K562 (cell line): ENCODE results near the gene DDC. TPM values are rescaled to one million over a fixed set of nuclear protein-coding genes. Genes with fewer than 3 reads are reported as not detected.

ENCODE experiments used
- ATAC-seq: fragments of 200-7000 bp; cut with Tn5 transposase; 3 replicates; pipeline ENCODE4 v1.9.1; 2020; ENCODE audit warnings: moderate library complexity
- BruUV-seq: library from RNA; stranded (reverse); fragments of 400-500 nt; replicated peaks from 2 replicates; lab custom pipeline; 2021; lab: Mats Ljungman, UMichigan
- CTCF ChIA-PET: fragments of 300-600 bp; formaldehyde crosslinking; extraction: SDS; loops from one replicate; lab custom pipeline; 2021; ENCODE audit warnings: low intra/inter-chr PET ratio; lab: Yijun Ruan, JAX
- POLR2A ChIA-PET: fragments of 300-600, 350-650 bp; sonication (Branson Sonifier 250); formaldehyde crosslinking; extraction: SDS; loops from one replicate; lab custom pipeline; 2021; ENCODE audit warnings: antibody characterized with exemption, inconsistent platforms; lab: Yijun Ruan, JAX
- DNase-seq, 4 experiments: peaks; one replicate each; pipeline versions ENCODE4 v3.0.0 to v3.0.0-alpha.2; 2011 to 2018; ENCODE audit warnings: low spot score in 3 of 4, mixed read lengths in 3 of 4; ENCODE audit errors: extremely low read depth in 1 of 4
- FAIRE-seq: peaks from 2 replicates; lab custom pipeline; 2011; peaks lifted over from hg19 to GRCh38; lab: Jason Lieb, UNC
- H2AFZ ChIP-seq: 2 replicates; pipeline ENCODE4 v1.6.0; 2011; ENCODE audit warnings: low read depth, low read length, control low read depth, inconsistent platforms
- H3K27ac ChIP-seq: fragments of 200-600 bp; 3 replicates; pipeline ENCODE4 v1.8.0; 2011; ENCODE audit warnings: low read depth, mild to moderate bottlenecking, control low read depth, inconsistent platforms, low read length, moderate library complexity, mixed read lengths; ENCODE audit errors: extremely low read depth
- H3K27me3 ChIP-seq, 2 experiments: fragments of 300-600 bp in 1 of 2; 2 replicates in 1 of 2; 3 replicates in 1 of 2; pipeline versions ENCODE4 v1.6.0 to v1.8.0; 2011; ENCODE audit warnings: inconsistent platforms in 2 of 2, low read length in 2 of 2, mild to moderate bottlenecking in 1 of 2, mixed read lengths in 1 of 2, moderate library complexity in 1 of 2; ENCODE audit not compliant: control insufficient read depth in 2 of 2, insufficient read depth in 2 of 2
- H3K36me3 ChIP-seq: fragments of 300-600 bp; 3 replicates; pipeline ENCODE4 v1.8.0; 2011; ENCODE audit warnings: mild to moderate bottlenecking, low read length, inconsistent platforms; ENCODE audit not compliant: control insufficient read depth, insufficient read depth
- H3K4me1 ChIP-seq, 2 experiments: fragments of 200-600 bp in 1 of 2; replicated peaks in 1 of 2; 2 replicates in 1 of 2; 3 replicates in 1 of 2; pipeline versions ENCODE4 v1.5.1 to v1.8.0; 2011; ENCODE audit warnings: inconsistent platforms in 2 of 2, low read length in 2 of 2, mild to moderate bottlenecking in 1 of 2, mixed read lengths in 1 of 2, moderate library complexity in 1 of 2; ENCODE audit not compliant: control insufficient read depth in 2 of 2, insufficient read depth in 2 of 2
- H3K4me2 ChIP-seq: 2 replicates; pipeline ENCODE4 v1.6.1; 2011; ENCODE audit warnings: low read length, control low read depth, inconsistent platforms, mixed read lengths; ENCODE audit not compliant: insufficient read depth
- H3K4me3 ChIP-seq: fragments of 200-600 bp; sonication (generic), shearing (Covaris generic); 2 replicates; pipeline ENCODE4 v1.5.1; 2016; ENCODE audit warnings: control low read depth, inconsistent platforms
- H3K79me2 ChIP-seq: fragments of 200-600 bp; 3 replicates; pipeline ENCODE4 v1.8.0; 2011; ENCODE audit warnings: low read length, inconsistent platforms; ENCODE audit not compliant: control insufficient read depth, insufficient read depth
- H3K9ac ChIP-seq, 2 experiments: 2 replicates each; pipeline versions ENCODE4 v1.6.0 to v1.6.1; 2011; ENCODE audit warnings: low read depth in 2 of 2, low read length in 2 of 2, control low read depth in 1 of 2, inconsistent platforms in 1 of 2, mild to moderate bottlenecking in 1 of 2, mixed read lengths in 1 of 2; ENCODE audit not compliant: insufficient read depth in 1 of 2
- H3K9me1 ChIP-seq: one replicate; pipeline ENCODE4 v1.6.0; 2011; ENCODE audit warnings: inconsistent platforms, mild to moderate bottlenecking, low read length, moderate library complexity; ENCODE audit not compliant: control insufficient read depth, insufficient read depth
- H3K9me3 ChIP-seq: replicated peaks from 2 replicates; pipeline ENCODE4 v1.5.1; 2011; ENCODE audit warnings: low read depth, low read length, inconsistent platforms; ENCODE audit not compliant: control insufficient read depth, insufficient read depth
- H4K20me1 ChIP-seq: replicated peaks from 2 replicates; pipeline ENCODE4 v1.6.1; 2011; ENCODE audit warnings: low read length, inconsistent platforms, mixed read lengths; ENCODE audit not compliant: control insufficient read depth, insufficient read depth
- ELK1 ChIP-seq: sonication (generic); formaldehyde crosslinking; IDR thresholded peaks from 2 replicates; pipeline ENCODE4 v1.8.1; 2022; ENCODE audit warnings: missing genetic modification reagents
- NFE2L1 ChIP-seq: fragments of 450-650 bp; IDR thresholded peaks from 2 replicates; pipeline ENCODE4 v1.6.1; 2016; ENCODE audit warnings: missing genetic modification characterization, low read depth, mild to moderate bottlenecking, missing compliant biosample characterization, moderate library complexity, borderline replicate concordance
- NR2C2 ChIP-seq, 2 experiments: fragments of 200-800 bp in 1 of 2; sonication (Bioruptor generic) in 1 of 2; sonication (generic) in 1 of 2; formaldehyde crosslinking in 1 of 2; IDR thresholded peaks; 2 replicates each; pipeline versions ENCODE4 v1.6.1 to v1.8.0; 2016 to 2022; ENCODE audit warnings: mild to moderate bottlenecking in 1 of 2, missing compliant biosample characterization in 1 of 2, missing genetic modification characterization in 1 of 2, missing genetic modification reagents in 1 of 2
- POLR2A ChIP-seq: fragments of 450-650 bp; conservative IDR thresholded peaks from 2 replicates; pipeline ENCODE4 v1.6.1; 2016
- POLR2G ChIP-seq: fragments of 200-400 bp; formaldehyde crosslinking; IDR thresholded peaks from 2 replicates; pipeline ENCODE4 v1.6.1; 2017; ENCODE audit warnings: low read depth, mild to moderate bottlenecking, antibody characterized with exemption, low read length, moderate library complexity
- RBM22 ChIP-seq: fragments of 200-400 bp; formaldehyde crosslinking; IDR thresholded peaks from 2 replicates; pipeline ENCODE4 v1.6.1; 2018; ENCODE audit warnings: low read length, low read depth; ENCODE audit not compliant: poor library complexity, severe bottlenecking
- RCOR1 ChIP-seq, 2 experiments: IDR thresholded peaks; 2 replicates each; pipeline ENCODE4 v1.6.1; 2012; ENCODE audit warnings: low read depth in 2 of 2, low read length in 2 of 2, borderline replicate concordance in 1 of 2, improper control_type of control experiment in 1 of 2
- SNAPC5 ChIP-seq: fragments of 250-450 bp; sonication (Bioruptor Pico); IDR thresholded peaks from 2 replicates; pipeline ENCODE4 v1.8.0; 2021; ENCODE audit warnings: moderate library complexity, mild to moderate bottlenecking, inconsistent platforms
- SP2 ChIP-seq: IDR thresholded peaks from 2 replicates; pipeline ENCODE4 v1.6.1; 2011; ENCODE audit warnings: mild to moderate bottlenecking, low read depth, low read length, moderate library complexity; ENCODE audit not compliant: poor library complexity, severe bottlenecking; ENCODE audit errors: extremely low read depth
- SPI1 ChIP-seq: IDR thresholded peaks from 2 replicates; pipeline ENCODE4 v1.6.1; 2011; ENCODE audit warnings: low read depth, low read length, control low read depth, borderline replicate concordance
- TARDBP ChIP-seq: fragments of 450-650 bp; IDR thresholded peaks from 2 replicates; pipeline ENCODE4 v1.6.1; 2016
- TCF7 ChIP-seq: sonication (generic); IDR thresholded peaks from 2 replicates; pipeline ENCODE4 v1.6.1; 2016; ENCODE audit warnings: antibody characterized with exemption, borderline replicate concordance
- TCFL5 ChIP-seq: fragments of 250-450 bp; sonication (Bioruptor Pico); conservative IDR thresholded peaks from 2 replicates; pipeline ENCODE4 v1.6.1; 2021; ENCODE audit warnings: mild to moderate bottlenecking, moderate library complexity, matching md5 sums
- TEAD1 ChIP-seq, 2 experiments: fragments of 450-650 bp in 1 of 2; sonication (generic) in 1 of 2; formaldehyde crosslinking; IDR thresholded peaks; 2 replicates each; pipeline versions ENCODE4 v1.4.0 to v1.8.0; 2020 to 2022; ENCODE audit warnings: mild to moderate bottlenecking in 2 of 2, missing genetic modification reagents in 1 of 2
- ZNF311 ChIP-seq: fragments of 250-450 bp; sonication (Bioruptor Pico); IDR thresholded peaks from 2 replicates; pipeline ENCODE4 v1.4.0; 2020; ENCODE audit warnings: mild to moderate bottlenecking, moderate library complexity
- ZNF717 ChIP-seq: fragments of 250-450 bp; sonication (Bioruptor Pico); IDR thresholded peaks from 2 replicates; pipeline ENCODE4 v1.5.0; 2021
- WGBS: fragments of 100-300 bp; shearing (Covaris generic); methylation state at CpG from one replicate; pipeline ENCODE4 v1.1.6; 2016; ENCODE audit warnings: low coverage, mixed read lengths; ENCODE audit not compliant: insufficient coverage; ENCODE audit errors: missing lambda C conversion rate; 5-methylcytosine and 5-hydroxymethylcytosine counted together
- in situ Hi-C: fragments of 300-500 bp; cut with MboI; formaldehyde crosslinking; loops from 4 replicates; pipeline ENCODE4 v1.15.0; 2018; ENCODE audit warnings: inconsistent platforms, mixed read lengths
- intact Hi-C: fragments of 100-400 bp; cut with micrococcal nuclease; formaldehyde crosslinking; loops from 2 replicates; pipeline ENCODE4 v1.14.2; 2022
- polyA plus RNA-seq, 8 experiments: library from polyadenylated mRNA; depleted of rRNA in 4 of 8; stranded (reverse) in 5 of 8; unstranded in 3 of 8; fragments of >200 nt; fragmentation: Nextera tagmentation in 2 of 8; fragmentation: Illumina TruSeq in 1 of 8; extraction: Ambion mirVana in 2 of 8; extraction: Trizol in 1 of 8; gene quantifications; 2 replicates each; pipeline versions ENCODE4 v1.2.1 to v1.2.3, GENCODE V29; 2011 to 2014; ENCODE audit warnings: inconsistent platforms in 1 of 8, missing spikeins in 1 of 8
- total RNA-seq, 7 experiments: library from RNA; depleted of rRNA in 6 of 7; stranded (reverse); fragments of >200 nt in 6 of 7; fragmentation: Illumina TruSeq in 2 of 7; extraction: Trizol in 2 of 7; gene quantifications; 2 replicates each; pipeline versions ENCODE4 v1.2.1 to v1.2.3, GENCODE V29; 2011 to 2021; ENCODE audit warnings: low replicate concordance in 1 of 7
- TF ChIP-seq, protein P1 (sequence below): fragments of 450-650 bp; IDR thresholded peaks from one replicate; pipeline ENCODE4 v1.6.1; 2018; ENCODE audit warnings: mild to moderate bottlenecking, moderate library complexity; ENCODE audit not compliant: partially characterized antibody

The DDC gene
- total and polyA plus RNA-seq, 9 of the 15 experiments (the other 6 are each of a cell fraction or from before 2014, with no cell fraction given), result not detected

GRCh38 chr7:50607524-50608125 lies 42.4 kb upstream of the DDC start:
- FAIRE-seq, result no peak
- WGBS, result 80% methylated on average over 6 of the region's 6 CpGs
- CTCF ChIA-PET, result no interaction called here

DNA sequence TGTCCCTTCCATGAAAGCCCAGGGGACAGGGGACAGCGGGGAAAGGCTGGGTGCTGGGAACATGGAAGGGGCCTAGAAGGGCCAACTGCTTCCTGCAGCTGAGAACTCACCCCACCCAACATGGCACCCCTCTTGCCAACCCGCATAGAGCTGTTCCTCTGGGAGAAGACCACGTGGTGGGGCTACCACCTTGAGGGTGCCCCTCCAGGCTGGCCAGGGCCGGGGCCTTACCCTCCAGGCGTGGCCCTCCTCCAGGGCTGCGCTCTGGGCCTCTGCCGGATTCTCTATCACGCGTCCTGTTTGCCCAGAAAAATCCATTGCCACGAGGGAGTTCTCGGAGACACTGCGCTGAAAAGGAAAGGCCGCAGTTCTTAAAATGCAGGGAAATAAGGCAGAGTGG lies 39.9 kb upstream of the DDC start:
- POLR2A ChIA-PET, result no interaction called here
- no peak overlapping the region for H3K4me2 ChIP-seq
- no peak overlapping the region for H2AFZ ChIP-seq
- DNase-seq, result no peak
- no peaks in the 10 kb centered on the region for H3K9me1 ChIP-seq
- BruUV-seq, result no TSS peak
- no peaks in the 10 kb centered on the region for H3K79me2 ChIP-seq
- H3K27ac ChIP-seq, result no peak overlapping the region
- no peak overlapping the region for H3K9ac ChIP-seq
- H3K4me1 ChIP-seq, result no peaks in the 10 kb centered on the region
- H3K4me3 ChIP-seq, result no peak overlapping the region
- TF ChIP-seq TARDBP (no peak), POLR2G (peak; percentile 32; the same call in 1 of the 2 replicates), TCFL5 (CRISPR knock-in tag) (no peak), ELK1 (CRISPR knock-in tag) (no peak), SP2 (no peak), TEAD1 (CRISPR knock-in tag; IDR thresholded peaks at IDR 0.05) (no peak), ZNF717 (no peak), RBM22 (peak; percentile 53), TCF7 (no peak)
- TF ChIP-seq, protein P1, sequence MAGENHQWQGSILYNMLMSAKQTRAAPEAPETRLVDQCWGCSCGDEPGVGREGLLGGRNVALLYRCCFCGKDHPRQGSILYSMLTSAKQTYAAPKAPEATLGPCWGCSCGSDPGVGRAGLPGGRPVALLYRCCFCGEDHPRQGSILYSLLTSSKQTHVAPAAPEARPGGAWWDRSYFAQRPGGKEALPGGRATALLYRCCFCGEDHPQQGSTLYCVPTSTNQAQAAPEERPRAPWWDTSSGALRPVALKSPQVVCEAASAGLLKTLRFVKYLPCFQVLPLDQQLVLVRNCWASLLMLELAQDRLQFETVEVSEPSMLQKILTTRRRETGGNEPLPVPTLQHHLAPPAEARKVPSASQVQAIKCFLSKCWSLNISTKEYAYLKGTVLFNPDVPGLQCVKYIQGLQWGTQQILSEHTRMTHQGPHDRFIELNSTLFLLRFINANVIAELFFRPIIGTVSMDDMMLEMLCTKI, result no peak
- no peaks in the 10 kb centered on the region for H3K9me3 ChIP-seq
- 86% methylated on average over 12 of the region's 13 CpGs for WGBS
- H4K20me1 ChIP-seq, result no peaks in the 10 kb centered on the region; the same call in 1 of the 2 replicates
- no peak for FAIRE-seq
- CTCF ChIA-PET, result no interaction called here
- in situ Hi-C loops (no loop called here), intact Hi-C loops (no loop called here)
- ATAC-seq, result no peak
- H3K36me3 ChIP-seq, result peaks cover 69% of the 10 kb centered on the region
- H3K27me3 ChIP-seq, result no peaks in the 10 kb centered on the region

More at GRCh38 chr7:50607524-50608125, 42.4 kb upstream of the DDC start:
- no peak for ATAC-seq
- intact Hi-C loops (no loop called here), in situ Hi-C loops (no loop called here)
- Histone ChIP-seq H3K9me1 (no peaks in the 10 kb centered on the region), H3K9ac (no peak overlapping the region), H3K27me3 (no peaks in the 10 kb centered on the region), H3K4me3 (no peak overlapping the region), H3K27ac (no peak overlapping the region), H3K4me1 (no peaks in the 10 kb centered on the region), H3K36me3 (peaks cover 78% of the 10 kb centered on the region), H4K20me1 (no peaks in the 10 kb centered on the region; the same call in 1 of the 2 replicates), H3K79me2 (no peaks in the 10 kb centered on the region), H2AFZ (no peak overlapping the region), H3K4me2 (no peak overlapping the region), H3K9me3 (no peaks in the 10 kb centered on the region)
- no peak for DNase-seq
- POLR2A ChIA-PET, result interaction anchor here (0.9 to 1.2 kb wide), 2 partner anchors 8 to 10 kb away, joined by 3 read pairs; no protein-coding TSS in a partner anchor
- TF ChIP-seq SPI1, result peak; percentile 44; the same call in 1 of the 2 replicates
- no peak for TF ChIP-seq ZNF311
- TF ChIP-seq NR2C2 (CRISPR knock-in tag; IDR thresholded peaks at IDR 0.05), result no peak
- TF ChIP-seq NR2C2 (tag; IDR thresholded peaks at IDR 0.05), result no peak
- TF ChIP-seq RCOR1 (IDR thresholded peaks at IDR 0.05; ENCODE audit: borderline replicate concordance in 1 of 2, low read depth in 2 of 2, low read length in 2 of 2), result no peak
- TF ChIP-seq NFE2L1 (tag), result no peak
- no peak for TF ChIP-seq SNAPC5 (CRISPR knock-in tag)
- TF ChIP-seq POLR2A, result no peak
- BruUV-seq, result no TSS peak
